ENCODE data around the gene MYT1.

DNA sequence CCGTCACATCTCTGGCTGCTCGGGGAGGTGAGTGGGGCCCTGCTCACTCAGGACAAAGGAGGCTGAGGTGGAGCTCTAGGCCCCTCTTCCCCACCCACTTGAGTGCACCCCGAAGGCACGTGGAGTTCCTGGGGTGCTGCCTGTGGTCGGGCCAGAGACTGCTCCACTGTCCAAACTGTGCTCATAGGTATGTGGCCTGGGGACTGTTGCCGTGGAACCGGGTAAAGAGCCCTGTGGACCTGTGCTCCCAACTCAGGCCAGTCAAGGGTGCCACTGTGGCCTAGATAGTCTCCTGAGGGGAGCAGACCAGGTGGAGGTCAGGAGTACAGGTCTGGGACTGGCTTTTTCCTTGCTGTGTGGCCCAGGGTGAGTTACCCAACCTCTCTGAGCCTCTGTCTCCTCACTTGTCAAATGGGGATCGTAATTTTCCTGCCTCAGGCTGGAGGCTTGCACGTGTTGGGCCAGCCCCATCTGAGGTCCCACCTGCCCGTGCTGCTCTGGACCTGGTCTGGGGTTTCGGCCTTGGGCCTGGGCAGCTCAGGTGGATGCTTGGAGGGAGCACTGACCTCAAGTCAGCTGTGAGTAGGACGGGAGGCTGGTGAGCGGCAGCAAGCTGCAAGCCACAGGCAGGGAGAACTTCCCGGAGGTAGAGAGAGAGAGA lies 44.4 kb upstream of the MYT1 start:
- no peak for TF ChIP-seq POLR2AphosphoS5 (IDR thresholded peaks at IDR 0.05; ENCODE audit: low read depth, low read length)
- no peak for TF ChIP-seq POLR2A (IDR thresholded peaks at IDR 0.05; ENCODE audit: low read depth, low read length)
